Osteocyte (in vitro differentiated cells): ENCODE measurements around the gene ACTL8. TPM values are rescaled to one million over a fixed set of nuclear protein-coding genes. Genes with fewer than 3 reads are reported as not detected.
A peak's percentile ranks its signal among the peaks of the same experiment; 100 is the strongest.

ENCODE experiments used
- DNase-seq: peaks from one replicate; pipeline ENCODE4 v3.0.0; 2021; ENCODE audit warnings: mixed read lengths; ENCODE audit not compliant: unreplicated experiment; ENCODE audit errors: extremely low spot score
- H3K27ac Mint-ChIP-seq: one replicate; pipeline ENCODE4 v1.8.0; 2021; ENCODE audit warnings: mild to moderate bottlenecking, mixed read lengths; ENCODE audit not compliant: unreplicated experiment
- H3K27me3 Mint-ChIP-seq: one replicate; pipeline ENCODE4 v1.8.0; 2021; ENCODE audit warnings: mixed read lengths; ENCODE audit not compliant: unreplicated experiment
- H3K36me3 Mint-ChIP-seq: one replicate; pipeline ENCODE4 v1.8.0; 2021; ENCODE audit warnings: mixed read lengths; ENCODE audit not compliant: unreplicated experiment
- H3K4me1 Mint-ChIP-seq: one replicate; pipeline ENCODE4 v1.8.0; 2021; ENCODE audit warnings: mixed read lengths; ENCODE audit not compliant: unreplicated experiment
- H3K4me3 Mint-ChIP-seq: one replicate; pipeline ENCODE4 v1.8.0; 2021; ENCODE audit warnings: mild to moderate bottlenecking, moderate library complexity, mixed read lengths; ENCODE audit not compliant: unreplicated experiment
- H3K9me3 Mint-ChIP-seq: one replicate; pipeline ENCODE4 v1.8.0; 2021; ENCODE audit warnings: mixed read lengths; ENCODE audit not compliant: unreplicated experiment
- total RNA-seq: library from RNA; stranded (reverse); gene quantifications from 2 replicates; pipeline ENCODE4 v1.2.1, GENCODE V29; 2021
- TF ChIP-seq, protein P1 (sequence below): fragments of 200-600 bp; sonication (generic); IDR thresholded peaks from 2 replicates; pipeline ENCODE4 v1.5.0; 2021; ENCODE audit warnings: antibody characterized with exemption, mild to moderate bottlenecking, moderate library complexity

Gene ACTL8
- total RNA-seq, 1 donor from 2014 or later: not detected

DNA sequence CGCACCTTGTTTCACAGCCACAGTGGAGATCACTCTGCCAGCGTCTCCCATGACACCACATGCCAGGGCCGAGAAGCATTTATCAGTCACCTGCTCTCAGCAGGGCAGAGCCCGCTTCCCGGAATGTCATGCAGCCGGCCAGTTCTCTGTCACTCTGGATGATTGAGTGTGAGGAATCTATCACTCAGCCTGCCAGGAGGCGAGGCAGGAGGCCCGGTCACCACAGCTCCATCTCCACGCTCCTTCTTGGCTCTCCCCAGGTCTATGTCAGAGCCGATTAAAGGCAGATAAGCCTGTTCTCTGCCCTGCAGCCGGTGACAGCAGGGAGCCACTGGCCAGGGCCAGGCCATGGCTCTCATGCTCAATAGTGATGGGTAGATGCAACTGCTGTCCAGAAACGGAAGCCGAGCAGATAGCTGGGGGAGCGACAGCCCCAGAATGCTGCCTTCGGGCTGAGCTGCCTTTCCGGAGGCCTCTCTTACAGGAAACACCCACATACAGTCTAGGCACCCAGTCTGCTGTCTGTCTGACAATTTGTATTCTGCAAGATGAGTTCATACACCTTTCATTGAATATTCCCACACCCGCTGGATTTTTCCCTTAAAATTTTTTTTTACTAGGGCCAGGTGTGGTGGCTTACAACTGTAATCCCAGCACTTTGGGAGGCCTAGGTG lies 64.1 kb downstream of the ACTL8 start:
- Mint-ChIP-seq H3K27ac (no peak overlapping the region), H3K36me3 (no peaks in the 10 kb centered on the region), H3K27me3 (peaks cover 23% of the 10 kb centered on the region), H3K4me3 (no peak overlapping the region), H3K4me1 (no peaks in the 10 kb centered on the region), H3K9me3 (no peaks in the 10 kb centered on the region)
- TF ChIP-seq, protein P1, sequence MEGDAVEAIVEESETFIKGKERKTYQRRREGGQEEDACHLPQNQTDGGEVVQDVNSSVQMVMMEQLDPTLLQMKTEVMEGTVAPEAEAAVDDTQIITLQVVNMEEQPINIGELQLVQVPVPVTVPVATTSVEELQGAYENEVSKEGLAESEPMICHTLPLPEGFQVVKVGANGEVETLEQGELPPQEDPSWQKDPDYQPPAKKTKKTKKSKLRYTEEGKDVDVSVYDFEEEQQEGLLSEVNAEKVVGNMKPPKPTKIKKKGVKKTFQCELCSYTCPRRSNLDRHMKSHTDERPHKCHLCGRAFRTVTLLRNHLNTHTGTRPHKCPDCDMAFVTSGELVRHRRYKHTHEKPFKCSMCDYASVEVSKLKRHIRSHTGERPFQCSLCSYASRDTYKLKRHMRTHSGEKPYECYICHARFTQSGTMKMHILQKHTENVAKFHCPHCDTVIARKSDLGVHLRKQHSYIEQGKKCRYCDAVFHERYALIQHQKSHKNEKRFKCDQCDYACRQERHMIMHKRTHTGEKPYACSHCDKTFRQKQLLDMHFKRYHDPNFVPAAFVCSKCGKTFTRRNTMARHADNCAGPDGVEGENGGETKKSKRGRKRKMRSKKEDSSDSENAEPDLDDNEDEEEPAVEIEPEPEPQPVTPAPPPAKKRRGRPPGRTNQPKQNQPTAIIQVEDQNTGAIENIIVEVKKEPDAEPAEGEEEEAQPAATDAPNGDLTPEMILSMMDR: no peak
- no peak for DNase-seq

- no peaks in the 10 kb centered on the region for H3K36me3 Mint-ChIP-seq
- TF ChIP-seq, protein P1: no peak
- H3K4me3 Mint-ChIP-seq: no peak overlapping the region
- H3K27me3 Mint-ChIP-seq: peaks cover 20% of the 10 kb centered on the region
- DNase-seq: no peak
- no peaks in the 10 kb centered on the region for H3K4me1 Mint-ChIP-seq
- H3K9me3 Mint-ChIP-seq: no peaks in the 10 kb centered on the region
- no peak overlapping the region for H3K27ac Mint-ChIP-seq
These were observed 65.1 kb downstream of the ACTL8 start for GRCh38 chr1:17820198-17820597.

- TF ChIP-seq, protein P1: no peak
- Mint-ChIP-seq H3K27ac (no peak overlapping the region), H3K36me3 (no peaks in the 10 kb centered on the region), H3K4me1 (no peaks in the 10 kb centered on the region), H3K4me3 (no peak overlapping the region), H3K9me3 (no peaks in the 10 kb centered on the region), H3K27me3 (peaks cover 27% of the 10 kb centered on the region)
- peak; percentile 78 for DNase-seq
These were observed 67.8 kb downstream of the ACTL8 start for GRCh38 chr1:17822741-17823426.

- Mint-ChIP-seq H3K4me3 (no peak overlapping the region), H3K27ac (no peak overlapping the region), H3K27me3 (peaks cover 14% of the 10 kb centered on the region), H3K9me3 (no peaks in the 10 kb centered on the region), H3K4me1 (no peaks in the 10 kb centered on the region), H3K36me3 (no peaks in the 10 kb centered on the region)
- no peak for DNase-seq
- TF ChIP-seq, protein P1: no peak
These were observed 70.4 kb downstream of the ACTL8 start for GRCh38 chr1:17825273-17826164.

- TF ChIP-seq, protein P1: peak; percentile 56
- no peak for DNase-seq
- Mint-ChIP-seq H3K4me1 (no peaks in the 10 kb centered on the region), H3K36me3 (no peaks in the 10 kb centered on the region), H3K9me3 (no peaks in the 10 kb centered on the region), H3K27me3 (peaks cover 14% of the 10 kb centered on the region), H3K27ac (no peak overlapping the region), H3K4me3 (no peak overlapping the region)
These were observed 71.0 kb downstream of the ACTL8 start for GRCh38 chr1:17826165-17826488.
